ENCODE results near the gene ZDHHC4.
A peak's percentile ranks its signal among the peaks of the same experiment; 100 is the strongest.

The ZDHHC4 gene

GRCh38 chr7:6589829-6590644, 12.8 kb downstream of the ZDHHC4 start, which contains the start of gene INTS15:
Gene INTS15, plus strand, starts transcription at chr7:6590021. Its CDS starts 263 bp downstream, at chr7:6590284.
- H3K9me2 ChIP-seq (replicated peaks; ENCODE audit: control insufficient read depth, low read length) = no peaks in the 10 kb centered on the region
- peak within 1 kb of the TSS; percentile 79 for H3K4me2 ChIP-seq (ENCODE audit: low read length)
- no peaks in the 10 kb centered on the region; the same call in 1 of the 2 replicates for H3F3A ChIP-seq (ENCODE audit: control insufficient read depth, insufficient read depth)
- peaks cover 38% of the 10 kb centered on the region for H3K79me2 ChIP-seq (ENCODE audit: control insufficient read depth, low read length)
- H3K4me1 ChIP-seq (ENCODE audit: control insufficient read depth, low read length) = peaks cover 21% of the 10 kb centered on the region
- H3K9me3 ChIP-seq (ENCODE audit: control insufficient read depth, insufficient read depth, low read length) = no peaks in the 10 kb centered on the region
- peaks cover 77% of the 10 kb centered on the region for H3K36me3 ChIP-seq (ENCODE audit: control insufficient read depth, low read length)
- no peak for TF ChIP-seq CTCF (IDR thresholded peaks at IDR 0.05; ENCODE audit: low read depth, low read length, poor library complexity, severe bottlenecking)
- no peak for TF ChIP-seq EZH2phosphoT487 (IDR thresholded peaks at IDR 0.05; ENCODE audit: borderline replicate concordance, low read length)
- peak within 1 kb of the TSS; percentile 97 for H3K4me3 ChIP-seq (ENCODE audit: low read length)
- no peaks in the 10 kb centered on the region for H3K27me3 ChIP-seq (ENCODE audit: control insufficient read depth, low read length)
- H3K27ac ChIP-seq (ENCODE audit: low read depth, low read length) = peak within 1 kb of the TSS; percentile 57
- H4K20me1 ChIP-seq (ENCODE audit: control insufficient read depth, insufficient read depth, low read depth, low read length) = peaks cover 8% of the 10 kb centered on the region; the same call in 1 of the 2 replicates

DNA sequence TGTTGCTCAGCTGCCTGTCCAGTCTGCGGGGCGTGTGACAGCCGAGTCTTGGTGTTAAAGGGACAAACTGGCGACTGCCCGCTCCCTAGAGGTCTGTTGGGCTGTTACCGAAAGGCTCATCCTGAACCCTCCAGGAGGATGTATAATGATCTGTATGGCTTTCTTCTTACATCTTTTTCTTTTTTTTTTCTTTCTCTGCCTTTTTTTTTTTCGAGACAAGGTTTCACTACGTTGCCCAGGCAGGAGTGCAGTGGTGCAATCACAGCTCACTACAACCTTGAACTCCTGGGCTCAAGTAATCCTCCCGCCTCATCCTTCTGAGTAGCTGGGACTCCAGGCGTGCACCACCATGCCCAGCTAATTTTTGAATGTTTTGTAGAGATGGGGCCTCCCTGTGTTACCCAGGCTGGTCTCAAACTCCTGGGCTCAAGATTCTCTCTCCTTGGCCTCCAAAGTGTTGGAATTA, 13.4 kb downstream of the ZDHHC4 start:
- peak overlapping the region; percentile 79 for H3K4me2 ChIP-seq (ENCODE audit: low read length)
- peaks cover 21% of the 10 kb centered on the region for H3K4me1 ChIP-seq (ENCODE audit: control insufficient read depth, low read length)
- H3K27ac ChIP-seq (ENCODE audit: low read depth, low read length) = peak overlapping the region; percentile 57
- H4K20me1 ChIP-seq (ENCODE audit: control insufficient read depth, insufficient read depth, low read depth, low read length) = peaks cover 8% of the 10 kb centered on the region; the same call in 1 of the 2 replicates
- H3K79me2 ChIP-seq (ENCODE audit: control insufficient read depth, low read length) = peaks cover 44% of the 10 kb centered on the region
- H3K9me3 ChIP-seq (ENCODE audit: control insufficient read depth, insufficient read depth, low read length) = no peaks in the 10 kb centered on the region
- peak overlapping the region; percentile 97 for H3K4me3 ChIP-seq (ENCODE audit: low read length)
- H3K27me3 ChIP-seq (ENCODE audit: control insufficient read depth, low read length) = no peaks in the 10 kb centered on the region
- no peaks in the 10 kb centered on the region for H3K9me2 ChIP-seq (replicated peaks; ENCODE audit: control insufficient read depth, low read length)
- no peaks in the 10 kb centered on the region; the same call in 1 of the 2 replicates for H3F3A ChIP-seq (ENCODE audit: control insufficient read depth, insufficient read depth)
- H3K36me3 ChIP-seq (ENCODE audit: control insufficient read depth, low read length) = peaks cover 78% of the 10 kb centered on the region
- peak; percentile 33 for TF ChIP-seq CTCF (IDR thresholded peaks at IDR 0.05; ENCODE audit: low read depth, low read length, poor library complexity, severe bottlenecking)
- TF ChIP-seq EZH2phosphoT487 (IDR thresholded peaks at IDR 0.05; ENCODE audit: borderline replicate concordance, low read length) = no peak

DNA sequence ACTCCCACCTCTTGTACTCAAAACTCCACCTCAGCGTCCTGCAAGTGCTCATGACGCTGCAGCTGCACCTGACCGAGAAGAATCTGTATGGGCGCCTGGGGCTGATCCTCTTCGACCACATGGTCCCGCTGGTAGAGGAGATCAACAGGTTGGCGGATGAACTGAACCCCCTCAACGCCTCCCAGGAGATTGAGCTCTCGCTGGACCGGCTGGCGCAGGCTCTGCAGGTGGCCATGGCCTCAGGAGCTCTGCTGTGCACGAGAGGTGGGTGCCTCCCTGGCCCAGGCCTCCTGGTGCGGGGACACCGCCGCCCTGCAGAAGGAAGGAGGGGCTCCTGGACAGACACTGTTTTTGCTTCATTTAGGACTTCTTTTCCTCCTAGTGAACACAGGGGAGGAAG, 22.8 kb downstream of the ZDHHC4 start:
- no peaks in the 10 kb centered on the region for H3K4me1 ChIP-seq (ENCODE audit: control insufficient read depth, low read length)

More for the DNA sequence above, 22.8 kb downstream of the ZDHHC4 start:
- TF ChIP-seq EZH2phosphoT487 (IDR thresholded peaks at IDR 0.05; ENCODE audit: borderline replicate concordance, low read length) (no peak), CTCF (IDR thresholded peaks at IDR 0.05; ENCODE audit: low read depth, low read length, poor library complexity, severe bottlenecking) (no peak)
- H4K20me1 ChIP-seq (ENCODE audit: control insufficient read depth, insufficient read depth, low read depth, low read length) = peaks cover 7% of the 10 kb centered on the region; the same call in 1 of the 2 replicates
- peaks cover 87% of the 10 kb centered on the region for H3K36me3 ChIP-seq (ENCODE audit: control insufficient read depth, low read length)
- no peaks in the 10 kb centered on the region for H3K9me3 ChIP-seq (ENCODE audit: control insufficient read depth, insufficient read depth, low read length)
- H3F3A ChIP-seq (ENCODE audit: control insufficient read depth, insufficient read depth) = no peaks in the 10 kb centered on the region
- no peaks in the 10 kb centered on the region for H3K27me3 ChIP-seq (ENCODE audit: control insufficient read depth, low read length)
- H3K79me2 ChIP-seq (ENCODE audit: control insufficient read depth, low read length) = peaks cover 14% of the 10 kb centered on the region
- no peak overlapping the region for H3K4me3 ChIP-seq (ENCODE audit: low read length)
- H3K27ac ChIP-seq (ENCODE audit: low read depth, low read length) = no peak overlapping the region
- no peaks in the 10 kb centered on the region for H3K9me2 ChIP-seq (replicated peaks; ENCODE audit: control insufficient read depth, low read length)
- H3K4me2 ChIP-seq (ENCODE audit: low read length) = no peak overlapping the region

Measured in DOHH2 (cell line).